ENCODE results near the gene HLA-F. TPM values are rescaled to one million over a fixed set of nuclear protein-coding genes. Genes with fewer than 3 reads are reported as not detected.

HLA-F gene
- total RNA-seq = 726 and 736 TPM in 2 replicates

DNA sequence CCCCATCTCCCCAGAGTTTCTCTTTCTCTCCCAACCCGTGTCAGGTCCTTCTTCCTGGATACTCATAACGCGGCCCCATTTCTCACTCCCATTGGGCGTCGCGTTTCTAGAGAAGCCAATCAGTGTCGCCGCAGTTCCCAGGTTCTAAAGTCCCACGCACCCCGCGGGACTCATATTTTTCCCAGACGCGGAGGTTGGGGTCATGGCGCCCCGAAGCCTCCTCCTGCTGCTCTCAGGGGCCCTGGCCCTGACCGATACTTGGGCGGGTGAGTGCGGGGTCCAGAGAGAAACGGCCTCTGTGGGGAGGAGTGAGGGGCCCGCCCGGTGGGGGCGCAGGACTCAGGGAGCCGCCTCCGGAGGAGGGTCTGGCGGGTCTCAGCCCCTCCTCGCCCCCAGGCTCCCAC is at the start of gene HLA-F:
Gene HLA-F (plus strand): TSS at position 173 of the 404 bp plus-strand sequence. CDS start 30 bp downstream, at position 203.
- TF ChIP-seq, protein P1, sequence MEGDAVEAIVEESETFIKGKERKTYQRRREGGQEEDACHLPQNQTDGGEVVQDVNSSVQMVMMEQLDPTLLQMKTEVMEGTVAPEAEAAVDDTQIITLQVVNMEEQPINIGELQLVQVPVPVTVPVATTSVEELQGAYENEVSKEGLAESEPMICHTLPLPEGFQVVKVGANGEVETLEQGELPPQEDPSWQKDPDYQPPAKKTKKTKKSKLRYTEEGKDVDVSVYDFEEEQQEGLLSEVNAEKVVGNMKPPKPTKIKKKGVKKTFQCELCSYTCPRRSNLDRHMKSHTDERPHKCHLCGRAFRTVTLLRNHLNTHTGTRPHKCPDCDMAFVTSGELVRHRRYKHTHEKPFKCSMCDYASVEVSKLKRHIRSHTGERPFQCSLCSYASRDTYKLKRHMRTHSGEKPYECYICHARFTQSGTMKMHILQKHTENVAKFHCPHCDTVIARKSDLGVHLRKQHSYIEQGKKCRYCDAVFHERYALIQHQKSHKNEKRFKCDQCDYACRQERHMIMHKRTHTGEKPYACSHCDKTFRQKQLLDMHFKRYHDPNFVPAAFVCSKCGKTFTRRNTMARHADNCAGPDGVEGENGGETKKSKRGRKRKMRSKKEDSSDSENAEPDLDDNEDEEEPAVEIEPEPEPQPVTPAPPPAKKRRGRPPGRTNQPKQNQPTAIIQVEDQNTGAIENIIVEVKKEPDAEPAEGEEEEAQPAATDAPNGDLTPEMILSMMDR (IDR thresholded peaks at IDR 0.05) = no peak
- intact Hi-C loops (cut with micrococcal nuclease) = loop anchor here (5.0 kb wide), 3 partner anchors 71 to 344 kb away; partner anchors contain the start of genes HLA-A and PPP1R11
- Mint-ChIP-seq H3K36me3 (ENCODE audit: low read depth) (peaks cover 52% of the 10 kb centered on the region), H3K27me3 (no peaks in the 10 kb centered on the region), H3K27ac (peak within 1 kb of the TSS; percentile 98), H3K9me3 (no peaks in the 10 kb centered on the region), H3K4me3 (peak within 1 kb of the TSS; percentile 94), H3K4me1 (peaks cover 61% of the 10 kb centered on the region)
- ChIA-PET CTCF (interaction anchor here (1.0 kb wide), 1 partner anchor 13 kb away, joined by 3 read pairs; no protein-coding TSS in a partner anchor), POLR2A (interaction anchor here (0.8 to 2.4 kb wide), 8 partner anchors 10 to 42 kb away, joined by 3 to 12 read pairs (median 6); no protein-coding TSS in a partner anchor)
- peak; percentile 89 for ATAC-seq (ENCODE audit: low read depth)
- DNase-seq = peak; percentile 76

DNA sequence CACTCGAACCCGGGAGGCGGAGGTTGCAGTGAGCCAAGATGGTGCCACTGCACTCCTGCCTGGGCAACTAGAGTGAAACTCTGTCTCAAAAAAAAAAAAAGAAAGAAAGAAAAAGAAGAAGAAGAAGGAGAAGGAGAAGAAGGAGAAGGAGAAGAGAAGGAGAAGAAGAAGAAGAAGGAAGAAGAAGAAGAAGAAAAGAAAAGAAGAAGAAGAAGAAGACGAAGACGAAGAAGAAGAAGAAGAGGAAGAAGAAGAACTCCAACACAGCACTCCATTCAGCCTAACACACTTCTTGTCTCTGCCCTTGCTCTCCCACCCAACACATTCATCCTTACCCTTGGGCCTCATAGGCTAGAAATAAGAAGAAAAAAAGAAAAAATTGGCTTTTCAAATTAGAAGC is 49.2 kb upstream of the HLA-F start:
- ChIA-PET CTCF (interaction anchor here (1.4 kb wide), 1 partner anchor 24 kb away, joined by 3 read pairs; no protein-coding TSS in a partner anchor), POLR2A (no interaction called here)
- peaks cover 4% of the 10 kb centered on the region for H3K27me3 Mint-ChIP-seq
- no peak for ATAC-seq (ENCODE audit: low read depth)
- no peak for DNase-seq
- peaks cover 3% of the 10 kb centered on the region for H3K4me1 Mint-ChIP-seq
- H3K9me3 Mint-ChIP-seq = no peaks in the 10 kb centered on the region
- intact Hi-C loops (cut with micrococcal nuclease) = no loop called here
- TF ChIP-seq, protein P1 (IDR thresholded peaks at IDR 0.05) = no peak
- peaks cover 1% of the 10 kb centered on the region for H3K36me3 Mint-ChIP-seq (ENCODE audit: low read depth)
- H3K4me3 Mint-ChIP-seq = no peak overlapping the region
- H3K27ac Mint-ChIP-seq = no peak overlapping the region

DNA sequence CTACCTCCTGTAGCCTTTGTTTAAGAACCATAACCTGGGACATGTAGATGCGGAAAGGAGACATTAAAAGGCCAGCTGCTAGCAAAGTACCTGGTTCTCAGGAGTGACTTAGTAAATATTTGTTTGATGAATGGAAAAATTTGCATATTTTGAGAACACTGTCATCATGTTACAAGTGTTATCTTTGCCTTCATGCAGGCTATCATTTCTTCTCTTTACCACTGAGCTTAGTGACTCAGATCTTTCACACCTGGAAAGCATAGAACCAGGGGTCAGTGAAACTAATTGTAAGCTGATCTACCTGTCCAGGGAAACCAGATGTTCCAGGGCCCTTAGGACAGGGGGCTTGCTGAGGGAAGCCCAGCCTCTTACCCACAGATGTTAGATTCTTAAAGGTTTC is 47.7 kb upstream of the HLA-F start:
- H3K36me3 Mint-ChIP-seq (ENCODE audit: low read depth) = peaks cover 1% of the 10 kb centered on the region
- TF ChIP-seq, protein P1 (IDR thresholded peaks at IDR 0.05) = no peak
- ATAC-seq (ENCODE audit: low read depth) (no peak), DNase-seq (no peak)
- ChIA-PET POLR2A (no interaction called here), CTCF (no interaction called here)
- H3K4me3 Mint-ChIP-seq = no peak overlapping the region
- H3K4me1 Mint-ChIP-seq = peaks cover 14% of the 10 kb centered on the region
- intact Hi-C loops (cut with micrococcal nuclease) = no loop called here
- peaks cover 6% of the 10 kb centered on the region for H3K27me3 Mint-ChIP-seq
- no peaks in the 10 kb centered on the region for H3K9me3 Mint-ChIP-seq
- H3K27ac Mint-ChIP-seq = no peak overlapping the region

DNA sequence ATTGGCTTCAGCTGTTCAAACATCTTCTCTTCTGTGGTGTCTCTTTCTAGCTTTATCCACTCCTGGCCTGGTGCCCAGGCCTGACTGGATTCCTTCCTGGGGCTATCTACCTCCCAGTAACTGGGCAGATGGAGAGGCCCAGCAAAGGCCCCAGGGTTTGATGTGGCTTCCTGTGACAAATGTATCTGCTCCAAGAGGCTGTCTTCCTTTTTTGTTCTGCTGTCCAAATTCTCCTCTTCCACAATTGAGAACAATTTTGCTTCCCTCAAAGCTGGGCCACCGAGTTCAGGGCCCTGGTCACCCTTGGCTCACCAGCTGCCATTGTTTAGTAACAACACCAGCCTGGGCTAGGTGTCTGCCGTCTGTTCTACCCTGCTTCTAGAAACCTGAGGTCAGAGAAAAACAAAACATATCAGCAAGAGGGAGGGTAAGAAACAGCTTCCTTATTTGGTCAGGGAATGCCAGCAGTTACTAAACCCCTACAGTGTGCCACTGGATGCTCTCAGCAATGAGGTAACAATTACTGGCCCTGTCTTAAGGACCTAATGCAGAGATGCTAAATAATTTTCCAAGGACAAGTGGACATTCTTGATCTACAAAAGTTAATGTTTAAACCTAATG is 46.1 kb upstream of the HLA-F start:
- Mint-ChIP-seq H3K36me3 (ENCODE audit: low read depth) (peaks cover 1% of the 10 kb centered on the region), H3K4me1 (peaks cover 17% of the 10 kb centered on the region), H3K27me3 (peaks cover 6% of the 10 kb centered on the region), H3K9me3 (no peaks in the 10 kb centered on the region), H3K4me3 (no peak overlapping the region), H3K27ac (peak overlapping the region; percentile 19)
- DNase-seq = no peak
- POLR2A ChIA-PET = no interaction called here
- intact Hi-C loops (cut with micrococcal nuclease) = no loop called here
- TF ChIP-seq, protein P1 (IDR thresholded peaks at IDR 0.05) = no peak
- ATAC-seq (ENCODE audit: low read depth) = no peak
- CTCF ChIA-PET = interaction anchor here (0.9 to 1.2 kb wide), 2 partner anchors 11 to 23 kb away, joined by 3 to 4 read pairs; no protein-coding TSS in a partner anchor

DNA sequence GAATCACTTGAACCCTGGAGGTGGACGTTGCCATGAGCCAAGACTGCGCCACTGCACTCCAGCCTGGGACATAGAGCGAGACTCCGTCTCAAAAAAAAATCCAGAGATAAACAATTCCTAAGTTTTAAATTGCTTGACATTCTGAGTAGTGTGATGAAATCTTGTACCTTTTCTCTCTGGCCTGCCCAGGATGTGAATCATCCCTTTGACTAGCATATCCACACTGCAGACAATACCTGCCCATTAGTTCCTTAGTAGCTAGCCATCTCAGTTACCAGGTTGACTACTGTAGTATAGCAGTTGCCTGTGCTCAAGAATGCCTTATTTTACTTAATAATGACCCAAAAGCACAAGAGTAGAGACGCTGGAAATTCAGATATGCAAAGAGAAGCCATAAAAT is 45.1 kb upstream of the HLA-F start:
- ChIA-PET CTCF (interaction anchor here (1.3 kb wide), 1 partner anchor 25 kb away, joined by 4 read pairs; no protein-coding TSS in a partner anchor), POLR2A (no interaction called here)
- H3K36me3 Mint-ChIP-seq (ENCODE audit: low read depth) = no peaks in the 10 kb centered on the region
- intact Hi-C loops (cut with micrococcal nuclease) = no loop called here
- H3K27ac Mint-ChIP-seq = no peak overlapping the region
- H3K9me3 Mint-ChIP-seq = no peaks in the 10 kb centered on the region
- peaks cover 17% of the 10 kb centered on the region for H3K4me1 Mint-ChIP-seq
- peaks cover 6% of the 10 kb centered on the region for H3K27me3 Mint-ChIP-seq
- TF ChIP-seq, protein P1 (IDR thresholded peaks at IDR 0.05) = no peak
- no peak overlapping the region for H3K4me3 Mint-ChIP-seq
- DNase-seq = no peak
- ATAC-seq (ENCODE audit: low read depth) = no peak
